Measurements from ENCODE around the gene FOXJ1. TPM values are rescaled to one million over a fixed set of nuclear protein-coding genes. Genes with fewer than 3 reads are reported as not detected.

The FOXJ1 gene
- total and polyA plus RNA-seq, 8 donors, result 0.12 to 6.7 (median 1.3) TPM; not detected in 3

DNA sequence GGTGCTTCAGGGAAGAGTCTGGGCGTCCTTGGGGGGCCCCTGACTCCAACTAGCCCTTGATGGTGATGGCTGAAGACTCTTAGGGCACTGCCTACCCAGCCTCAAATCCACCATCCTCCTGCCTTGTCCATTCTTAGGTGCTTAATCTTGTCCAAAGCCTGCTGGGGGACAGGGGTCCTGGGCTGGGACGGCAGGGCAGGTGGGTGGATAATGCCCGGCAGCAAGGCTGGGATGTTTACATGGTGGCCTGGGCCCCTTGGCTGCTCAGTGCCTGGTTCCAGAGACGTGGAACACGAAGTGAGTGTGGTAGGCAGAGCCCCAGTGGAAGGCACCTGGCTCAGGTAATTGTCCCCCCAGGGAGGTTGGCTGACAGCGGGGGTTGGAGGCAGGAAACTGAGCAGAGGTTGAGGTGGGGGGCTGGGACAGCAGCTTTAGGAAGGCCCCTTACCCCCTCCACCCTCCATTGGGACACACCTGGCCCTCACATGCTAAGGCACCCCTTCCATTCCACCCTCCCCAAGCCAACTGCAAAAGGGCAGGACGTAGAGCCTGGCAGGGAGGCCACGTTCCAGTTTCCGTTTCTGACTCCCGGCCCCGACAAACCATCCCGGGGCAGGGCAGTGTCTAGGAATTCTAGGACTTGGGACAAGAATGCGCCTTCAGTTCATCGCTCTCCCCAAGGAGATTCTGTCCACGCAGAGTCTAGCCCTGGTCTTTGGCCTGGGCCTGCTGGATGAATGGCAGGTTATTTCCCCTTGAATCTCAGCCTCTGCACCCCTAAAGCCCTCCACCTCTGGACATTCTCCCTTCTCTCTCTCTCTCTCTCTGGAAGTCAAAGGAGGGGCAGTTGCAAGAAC is 1.9 kb downstream of the FOXJ1 start:
- Histone ChIP-seq H3K9me3 (no peaks in the 10 kb centered on the region), H3K4me3 (no peak overlapping the region), H3K4me1 (peaks cover 24 to 55% (median 37%) of the 10 kb centered on the region in 4 donors), H3K36me3 (no peaks in the 10 kb centered on the region), H3K27ac (no peak overlapping the region), H3K27me3 (peaks cover 0 to 70% (median 51%) of the 10 kb centered on the region in 3 donors)
- intact Hi-C loops (cut with DNase I; ENCODE audit: low total_unique reads), result no loop called here
- WGBS, 5 donors, result 56 to 67% (median 60%) methylated on average over 12 to 15 of the region's 15 CpGs
- DNase-seq, result no peak
- TF ChIP-seq, protein P1, sequence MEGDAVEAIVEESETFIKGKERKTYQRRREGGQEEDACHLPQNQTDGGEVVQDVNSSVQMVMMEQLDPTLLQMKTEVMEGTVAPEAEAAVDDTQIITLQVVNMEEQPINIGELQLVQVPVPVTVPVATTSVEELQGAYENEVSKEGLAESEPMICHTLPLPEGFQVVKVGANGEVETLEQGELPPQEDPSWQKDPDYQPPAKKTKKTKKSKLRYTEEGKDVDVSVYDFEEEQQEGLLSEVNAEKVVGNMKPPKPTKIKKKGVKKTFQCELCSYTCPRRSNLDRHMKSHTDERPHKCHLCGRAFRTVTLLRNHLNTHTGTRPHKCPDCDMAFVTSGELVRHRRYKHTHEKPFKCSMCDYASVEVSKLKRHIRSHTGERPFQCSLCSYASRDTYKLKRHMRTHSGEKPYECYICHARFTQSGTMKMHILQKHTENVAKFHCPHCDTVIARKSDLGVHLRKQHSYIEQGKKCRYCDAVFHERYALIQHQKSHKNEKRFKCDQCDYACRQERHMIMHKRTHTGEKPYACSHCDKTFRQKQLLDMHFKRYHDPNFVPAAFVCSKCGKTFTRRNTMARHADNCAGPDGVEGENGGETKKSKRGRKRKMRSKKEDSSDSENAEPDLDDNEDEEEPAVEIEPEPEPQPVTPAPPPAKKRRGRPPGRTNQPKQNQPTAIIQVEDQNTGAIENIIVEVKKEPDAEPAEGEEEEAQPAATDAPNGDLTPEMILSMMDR (IDR thresholded peaks at IDR 0.05), result no peak
- TF ChIP-seq POLR2A (IDR thresholded peaks at IDR 0.05), result no peak
- TF ChIP-seq EP300 (IDR thresholded peaks at IDR 0.05), result no peak
- TF ChIP-seq POLR2AphosphoS5 (IDR thresholded peaks at IDR 0.05), result no peak

DNA sequence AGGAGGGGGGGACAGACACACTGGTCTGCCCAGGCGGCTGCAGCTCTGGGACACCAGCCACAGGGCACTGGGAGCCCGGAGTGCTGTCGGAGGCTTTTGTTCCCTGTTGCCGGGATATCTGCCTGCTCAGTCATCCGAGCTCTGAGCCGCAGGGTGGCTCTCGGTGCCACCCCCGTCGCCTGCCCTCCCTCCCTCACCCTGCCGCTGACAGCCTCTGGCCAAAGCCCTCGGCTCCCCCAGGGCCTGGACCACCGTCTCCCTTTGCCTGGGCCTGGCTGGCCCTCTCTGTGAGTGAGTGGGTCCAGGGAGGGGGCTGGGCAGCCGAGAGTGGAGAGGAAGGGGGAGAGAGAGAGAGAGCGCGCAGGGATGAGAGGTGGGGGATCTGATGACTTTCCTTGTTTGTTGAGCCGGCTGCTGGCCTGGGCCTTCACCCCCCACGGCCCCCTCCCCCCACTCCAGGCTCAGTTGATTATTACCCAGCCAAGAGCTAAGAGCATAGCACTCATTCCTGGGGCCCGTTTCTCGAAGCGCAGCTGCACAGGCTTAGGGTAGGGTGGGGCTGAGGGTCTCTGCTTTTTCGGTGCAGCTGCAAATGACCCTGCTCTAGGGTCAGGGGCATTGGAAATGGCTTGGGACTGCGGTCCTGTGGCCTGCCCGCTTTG is 2.7 kb downstream of the FOXJ1 start:
- intact Hi-C loops (cut with DNase I; ENCODE audit: low total_unique reads), result no loop called here
- Histone ChIP-seq H3K36me3 (no peaks in the 10 kb centered on the region), H3K4me1 (peaks cover 24 to 48% (median 38%) of the 10 kb centered on the region in 4 donors), H3K27me3 (peaks cover 0 to 78% (median 51%) of the 10 kb centered on the region in 3 donors), H3K4me3 (peak overlapping the region in 1 of 4 donors; percentile 3), H3K27ac (no peak overlapping the region), H3K9me3 (no peaks in the 10 kb centered on the region)
- TF ChIP-seq POLR2A (IDR thresholded peaks at IDR 0.05) (no peak), POLR2AphosphoS5 (IDR thresholded peaks at IDR 0.05) (no peak), EP300 (IDR thresholded peaks at IDR 0.05) (no peak)
- TF ChIP-seq, protein P1 (IDR thresholded peaks at IDR 0.05), result no peak
- WGBS, 5 donors, result 26 to 32% (median 28%) methylated on average over 17 to 23 of the region's 23 CpGs
- peak in 1 of 2 donors; percentile 83 for DNase-seq

DNA sequence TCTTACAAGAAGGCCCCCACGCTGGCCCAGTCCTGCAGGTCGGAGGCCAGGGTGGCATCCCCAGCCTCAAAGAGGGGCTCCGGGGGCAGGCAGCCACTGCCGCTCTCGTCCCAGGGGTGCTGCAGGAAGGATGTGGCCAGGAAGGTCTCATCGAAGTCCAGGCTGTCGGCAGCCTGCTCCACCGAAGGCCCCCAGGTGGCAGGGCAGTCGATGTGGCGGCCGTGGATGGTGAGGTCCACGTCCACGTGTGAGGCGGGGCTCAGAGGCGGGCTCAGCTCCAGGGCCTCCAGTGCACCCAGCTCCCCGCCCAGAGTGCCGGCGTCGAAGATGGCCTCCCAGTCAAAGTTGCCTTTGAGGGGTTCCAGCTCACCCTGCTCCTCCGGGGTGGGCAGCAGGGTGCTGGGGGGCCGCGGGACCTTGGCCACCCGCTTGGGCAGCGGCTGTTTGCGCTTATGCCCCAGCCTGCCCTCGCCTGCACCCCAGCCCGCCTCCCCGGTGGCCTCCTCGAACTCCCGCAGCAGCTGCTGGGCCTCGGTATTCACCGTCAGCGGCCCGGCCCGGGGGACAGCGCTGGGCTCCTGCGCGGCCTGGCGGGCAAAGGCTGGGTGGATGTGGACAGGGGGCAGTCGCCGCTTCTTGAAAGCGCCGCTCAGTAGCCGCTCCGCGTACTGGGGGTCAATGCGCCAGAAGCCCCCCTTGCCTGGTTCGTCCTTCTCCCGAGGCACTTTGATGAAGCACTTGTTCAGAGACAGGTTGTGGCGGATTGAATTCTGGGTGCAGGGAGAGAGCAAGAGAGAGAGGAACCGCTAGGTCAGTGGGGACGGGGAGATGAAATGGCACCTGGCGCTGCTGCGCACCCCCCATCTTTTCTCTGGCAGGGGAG is 3.5 kb downstream of the FOXJ1 start:
- peaks cover 0 to 85% (median 54%) of the 10 kb centered on the region in 3 donors for H3K27me3 ChIP-seq

More for the DNA sequence above, 3.5 kb downstream of the FOXJ1 start:
- DNase-seq, result peak in 1 of 2 donors; percentile 42
- no peak overlapping the region for H3K27ac ChIP-seq
- intact Hi-C loops (cut with DNase I; ENCODE audit: low total_unique reads), result no loop called here
- TF ChIP-seq POLR2AphosphoS5 (IDR thresholded peaks at IDR 0.05), result no peak
- no peak for TF ChIP-seq EP300 (IDR thresholded peaks at IDR 0.05)
- TF ChIP-seq POLR2A (IDR thresholded peaks at IDR 0.05), result no peak
- TF ChIP-seq, protein P1 (IDR thresholded peaks at IDR 0.05), result no peak
- no peaks in the 10 kb centered on the region for H3K36me3 ChIP-seq
- 60 to 84% (median 69%) methylated on average over 16 to 54 of the region's 54 CpGs for WGBS, 5 donors
- H3K4me3 ChIP-seq, result no peak overlapping the region
- peaks cover 24 to 50% (median 42%) of the 10 kb centered on the region in 4 donors for H3K4me1 ChIP-seq
- no peaks in the 10 kb centered on the region for H3K9me3 ChIP-seq
